Measurements from ENCODE around the gene NHERF1.

NHERF1 gene

GRCh38 chr17:74771319-74771914 lies 23.0 kb downstream of the NHERF1 start:
- H4K20me1 ChIP-seq (ENCODE audit: insufficient read depth, low read length): no peaks in the 10 kb centered on the region
- H3K4me2 ChIP-seq (ENCODE audit: low read length): no peak overlapping the region
- H3K79me2 ChIP-seq (ENCODE audit: insufficient read depth, low read length): peaks cover 9% of the 10 kb centered on the region; the same call in 1 of the 2 replicates
- H3K9me2 ChIP-seq (ENCODE audit: low read depth, low read length): no peaks in the 10 kb centered on the region
- H3K27me3 ChIP-seq (ENCODE audit: insufficient read depth, low read length): no peaks in the 10 kb centered on the region
- peaks cover 8% of the 10 kb centered on the region for H3K4me1 ChIP-seq (ENCODE audit: insufficient read depth, low read length, severe bottlenecking)
- no peak overlapping the region for H3K27ac ChIP-seq (ENCODE audit: low read depth, low read length, poor library complexity, severe bottlenecking)
- no peak for TF ChIP-seq EZH2 (IDR thresholded peaks at IDR 0.05; ENCODE audit: borderline replicate concordance, low read length)
- TF ChIP-seq, protein P1, sequence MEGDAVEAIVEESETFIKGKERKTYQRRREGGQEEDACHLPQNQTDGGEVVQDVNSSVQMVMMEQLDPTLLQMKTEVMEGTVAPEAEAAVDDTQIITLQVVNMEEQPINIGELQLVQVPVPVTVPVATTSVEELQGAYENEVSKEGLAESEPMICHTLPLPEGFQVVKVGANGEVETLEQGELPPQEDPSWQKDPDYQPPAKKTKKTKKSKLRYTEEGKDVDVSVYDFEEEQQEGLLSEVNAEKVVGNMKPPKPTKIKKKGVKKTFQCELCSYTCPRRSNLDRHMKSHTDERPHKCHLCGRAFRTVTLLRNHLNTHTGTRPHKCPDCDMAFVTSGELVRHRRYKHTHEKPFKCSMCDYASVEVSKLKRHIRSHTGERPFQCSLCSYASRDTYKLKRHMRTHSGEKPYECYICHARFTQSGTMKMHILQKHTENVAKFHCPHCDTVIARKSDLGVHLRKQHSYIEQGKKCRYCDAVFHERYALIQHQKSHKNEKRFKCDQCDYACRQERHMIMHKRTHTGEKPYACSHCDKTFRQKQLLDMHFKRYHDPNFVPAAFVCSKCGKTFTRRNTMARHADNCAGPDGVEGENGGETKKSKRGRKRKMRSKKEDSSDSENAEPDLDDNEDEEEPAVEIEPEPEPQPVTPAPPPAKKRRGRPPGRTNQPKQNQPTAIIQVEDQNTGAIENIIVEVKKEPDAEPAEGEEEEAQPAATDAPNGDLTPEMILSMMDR (IDR thresholded peaks at IDR 0.05; ENCODE audit: low read length): no peak
- H2AFZ ChIP-seq (ENCODE audit: low read length): no peak overlapping the region
- H3K9ac ChIP-seq (ENCODE audit: low read length): no peak overlapping the region
- H3K36me3 ChIP-seq (ENCODE audit: insufficient read depth, low read length): peaks cover 55% of the 10 kb centered on the region
- H3K4me3 ChIP-seq (ENCODE audit: low read depth, low read length, poor library complexity, severe bottlenecking): no peak overlapping the region
- no peaks in the 10 kb centered on the region for H3F3A ChIP-seq (ENCODE audit: insufficient read depth, low read length)
- no peaks in the 10 kb centered on the region for H3K9me3 ChIP-seq (ENCODE audit: low read length)

- Histone ChIP-seq H4K20me1 (ENCODE audit: insufficient read depth, low read length) (no peaks in the 10 kb centered on the region), H3K36me3 (ENCODE audit: insufficient read depth, low read length) (peaks cover 55% of the 10 kb centered on the region), H3K79me2 (ENCODE audit: insufficient read depth, low read length) (peaks cover 9% of the 10 kb centered on the region; the same call in 1 of the 2 replicates), H3K9ac (ENCODE audit: low read length) (no peak overlapping the region), H3K9me3 (ENCODE audit: low read length) (no peaks in the 10 kb centered on the region), H3K27me3 (ENCODE audit: insufficient read depth, low read length) (no peaks in the 10 kb centered on the region), H3K4me3 (ENCODE audit: low read depth, low read length, poor library complexity, severe bottlenecking) (no peak overlapping the region), H2AFZ (ENCODE audit: low read length) (no peak overlapping the region), H3K9me2 (ENCODE audit: low read depth, low read length) (no peaks in the 10 kb centered on the region), H3K27ac (ENCODE audit: low read depth, low read length, poor library complexity, severe bottlenecking) (no peak overlapping the region), H3K4me2 (ENCODE audit: low read length) (no peak overlapping the region), H3K4me1 (ENCODE audit: insufficient read depth, low read length, severe bottlenecking) (peaks cover 12% of the 10 kb centered on the region), H3F3A (ENCODE audit: insufficient read depth, low read length) (no peaks in the 10 kb centered on the region)
- no peak for TF ChIP-seq EZH2 (IDR thresholded peaks at IDR 0.05; ENCODE audit: borderline replicate concordance, low read length)
Observed at GRCh38 chr17:74772053-74772452, 23.6 kb downstream of the NHERF1 start.

GRCh38 chr17:74773414-74773813 lies 25.0 kb downstream of the NHERF1 start:
- H4K20me1 ChIP-seq (ENCODE audit: insufficient read depth, low read length): no peaks in the 10 kb centered on the region

More at GRCh38 chr17:74773414-74773813, 25.0 kb downstream of the NHERF1 start:
- H3K4me2 ChIP-seq (ENCODE audit: low read length): no peak overlapping the region
- TF ChIP-seq, protein P1 (IDR thresholded peaks at IDR 0.05; ENCODE audit: low read length): no peak
- no peak for TF ChIP-seq EZH2 (IDR thresholded peaks at IDR 0.05; ENCODE audit: borderline replicate concordance, low read length)
- H3K36me3 ChIP-seq (ENCODE audit: insufficient read depth, low read length): peaks cover 55% of the 10 kb centered on the region
- H3F3A ChIP-seq (ENCODE audit: insufficient read depth, low read length): no peaks in the 10 kb centered on the region
- no peaks in the 10 kb centered on the region for H3K9me2 ChIP-seq (ENCODE audit: low read depth, low read length)
- H3K27me3 ChIP-seq (ENCODE audit: insufficient read depth, low read length): no peaks in the 10 kb centered on the region
- peaks cover 16% of the 10 kb centered on the region for H3K4me1 ChIP-seq (ENCODE audit: insufficient read depth, low read length, severe bottlenecking)
- no peak overlapping the region for H3K4me3 ChIP-seq (ENCODE audit: low read depth, low read length, poor library complexity, severe bottlenecking)
- H3K27ac ChIP-seq (ENCODE audit: low read depth, low read length, poor library complexity, severe bottlenecking): no peak overlapping the region
- no peak overlapping the region for H2AFZ ChIP-seq (ENCODE audit: low read length)
- H3K79me2 ChIP-seq (ENCODE audit: insufficient read depth, low read length): peaks cover 9% of the 10 kb centered on the region; the same call in 1 of the 2 replicates
- no peaks in the 10 kb centered on the region for H3K9me3 ChIP-seq (ENCODE audit: low read length)
- no peak overlapping the region for H3K9ac ChIP-seq (ENCODE audit: low read length)

All from OCI-LY1 (cell line).